LHCN-M2 (cell line): Measurements from ENCODE around the gene TLE2. TPM values are rescaled to one million over a fixed set of nuclear protein-coding genes. Genes with fewer than 3 reads are reported as not detected.
A peak's percentile ranks its signal among the peaks of the same experiment; 100 is the strongest.

Experiments
- DNase-seq: peaks from one replicate; pipeline ENCODE4 v3.0.0-alpha.2; 2012; ENCODE audit warnings: low read depth
- polyA plus RNA-seq: library from polyadenylated mRNA; unstranded; fragments of >200 nt; gene quantifications from one replicate; pipeline ENCODE4 v1.2.1, GENCODE V29; 2012; ENCODE audit warnings: missing spikeins
- total RNA-seq: library from RNA; depleted of rRNA; stranded (reverse); fragments of >200 nt; gene quantifications from 2 replicates; pipeline ENCODE4 v1.2.3, GENCODE V29; 2014; rRNA removed

Gene TLE2
- total RNA-seq: 0.69 and 2.4 TPM in 2 replicates
- 0.44 TPM for polyA plus RNA-seq

- DNase-seq: no peak
Measured at GRCh38 chr19:3029065-3029923, at the start of gene TLE2. Gene TLE2, minus strand, starts transcription at chr19:3029280. Its CDS starts 376 bp downstream, at chr19:3028904.

- DNase-seq: no peak
Measured at GRCh38 chr19:3075605-3076431, 46.7 kb upstream of the TLE2 start.

GRCh38 chr19:3073931-3074595 lies 45.0 kb upstream of the TLE2 start:
- peak; percentile 41 for DNase-seq

GRCh38 chr19:3073159-3073563 lies 44.1 kb upstream of the TLE2 start:
- peak; percentile 81 for DNase-seq

- DNase-seq: no peak
Measured at GRCh38 chr19:3071768-3072167, 42.7 kb upstream of the TLE2 start.

GRCh38 chr19:3068071-3068470 lies 39.0 kb upstream of the TLE2 start:
- no peak for DNase-seq

GRCh38 chr19:3067563-3067962 lies 38.5 kb upstream of the TLE2 start:
- no peak for DNase-seq

- DNase-seq: no peak
Measured at GRCh38 chr19:3066482-3067049, 37.5 kb upstream of the TLE2 start.

GRCh38 chr19:3065675-3066357 lies 36.7 kb upstream of the TLE2 start:
- DNase-seq: no peak

GRCh38 chr19:3064011-3064330 lies 34.9 kb upstream of the TLE2 start:
- no peak for DNase-seq

- peak; percentile 47 for DNase-seq
Measured at GRCh38 chr19:3062165-3063105, 33.4 kb upstream of the TLE2 start, which contains the start of gene TLE5. Gene TLE5, minus strand, starts transcription at chr19:3062495. Its CDS starts 295 bp downstream, at chr19:3062200.

GRCh38 chr19:3061182-3062161 lies 32.4 kb upstream of the TLE2 start:
- no peak for DNase-seq

- DNase-seq: no peak
Measured at GRCh38 chr19:3060857-3061181, 31.7 kb upstream of the TLE2 start.

GRCh38 chr19:3059653-3060052 lies 30.6 kb upstream of the TLE2 start:
- no peak for DNase-seq

GRCh38 chr19:3058821-3059314 lies 29.8 kb upstream of the TLE2 start:
- DNase-seq: no peak

GRCh38 chr19:3058009-3058820 lies 29.1 kb upstream of the TLE2 start:
- DNase-seq: no peak

GRCh38 chr19:3057275-3057714 lies 28.2 kb upstream of the TLE2 start:
- DNase-seq: peak; percentile 49
